NCI-H146 (cell line): ENCODE results near the gene TSPAN32.
"Not testable (repeated sequence)": the region's sequence is repeated elsewhere in the genome, so short reads cannot be mapped to it uniquely, and the experiment has no call there.

Source experiments
- DNase-seq: peaks from one replicate; lab custom pipeline; 2025; lab: John Stamatoyannopoulos, UW

Gene TSPAN32

DNA sequence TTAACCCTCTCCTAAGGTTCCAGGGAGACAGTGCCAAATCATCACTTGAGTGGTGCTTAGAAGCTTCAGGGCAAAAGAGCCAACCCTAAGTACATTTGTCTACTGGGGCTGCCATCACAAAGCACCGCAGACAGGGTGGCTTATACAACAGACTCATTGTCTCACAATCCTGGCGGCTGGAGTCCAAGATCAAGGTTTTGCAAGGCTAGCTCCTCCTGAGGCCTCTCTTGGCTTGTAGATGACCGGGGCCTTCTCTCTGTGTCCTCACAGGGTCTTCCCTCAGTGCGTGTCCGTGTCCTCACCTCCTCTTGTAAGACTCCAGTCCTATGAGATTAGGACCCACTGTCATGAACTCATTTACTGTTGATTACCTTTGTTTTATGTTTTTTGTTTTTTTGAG lies 41.2 kb downstream of the TSPAN32 start:
- DNase-seq: no peak

DNA sequence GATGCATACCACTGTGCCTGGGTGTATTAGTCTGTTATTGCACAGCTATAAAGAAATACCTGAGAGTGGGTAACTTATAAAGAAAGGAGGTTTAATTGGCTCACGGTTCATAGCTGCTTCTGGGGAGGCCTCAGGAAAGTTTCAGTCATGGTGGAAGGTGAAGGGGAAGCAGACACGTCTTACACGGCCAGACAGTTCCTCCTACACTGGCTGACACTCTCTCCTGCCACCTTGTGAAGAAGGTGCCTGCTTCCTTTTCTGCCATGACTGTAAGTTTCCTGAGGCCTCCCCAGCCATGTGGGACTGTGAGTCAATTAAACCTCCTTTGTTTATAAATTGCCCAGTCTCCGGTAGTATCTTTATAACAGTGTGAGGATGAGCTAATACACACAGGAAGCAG lies 41.7 kb downstream of the TSPAN32 start:
- no peak for DNase-seq

GRCh38 chr11:2345050-2345449 lies 43.2 kb downstream of the TSPAN32 start:
- no peak for DNase-seq

- no peak for DNase-seq
Observed at GRCh38 chr11:2346014-2346413, 44.2 kb downstream of the TSPAN32 start.

GRCh38 chr11:2346586-2347307 lies 44.9 kb downstream of the TSPAN32 start:
- DNase-seq: no peak

DNA sequence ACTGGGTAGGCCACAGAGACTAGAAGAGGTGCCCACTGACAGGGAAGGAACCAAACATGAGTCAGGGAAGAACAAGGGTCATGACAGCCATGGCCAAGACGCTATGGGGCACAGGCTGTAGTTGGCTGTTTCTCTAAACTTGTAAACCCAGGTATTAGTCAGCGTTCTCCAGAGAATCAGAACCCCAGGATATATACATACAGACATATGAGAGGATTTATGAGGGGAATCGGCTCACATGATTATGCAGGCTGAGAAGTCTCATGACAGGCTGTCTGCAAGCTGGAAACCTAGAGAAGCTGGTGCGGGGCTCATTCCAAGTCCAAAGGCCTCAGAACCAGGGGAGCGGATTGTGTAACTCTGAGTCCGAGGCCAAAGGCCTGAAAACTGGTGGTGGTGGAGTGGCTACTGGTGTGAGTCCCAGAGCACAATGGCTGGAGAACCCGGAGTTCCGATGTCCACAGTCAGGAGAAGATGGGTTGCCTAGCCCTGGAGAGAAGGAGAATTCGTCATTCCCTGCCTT lies 45.6 kb downstream of the TSPAN32 start:
- no peak for DNase-seq

- DNase-seq: no peak
Observed at GRCh38 chr11:2348986-2349385, 47.2 kb downstream of the TSPAN32 start.

- no peak for DNase-seq
Observed at GRCh38 chr11:2351701-2352100, 49.9 kb downstream of the TSPAN32 start.

- no peak for DNase-seq
Observed at GRCh38 chr11:2352420-2352819, 50.6 kb downstream of the TSPAN32 start.

DNA sequence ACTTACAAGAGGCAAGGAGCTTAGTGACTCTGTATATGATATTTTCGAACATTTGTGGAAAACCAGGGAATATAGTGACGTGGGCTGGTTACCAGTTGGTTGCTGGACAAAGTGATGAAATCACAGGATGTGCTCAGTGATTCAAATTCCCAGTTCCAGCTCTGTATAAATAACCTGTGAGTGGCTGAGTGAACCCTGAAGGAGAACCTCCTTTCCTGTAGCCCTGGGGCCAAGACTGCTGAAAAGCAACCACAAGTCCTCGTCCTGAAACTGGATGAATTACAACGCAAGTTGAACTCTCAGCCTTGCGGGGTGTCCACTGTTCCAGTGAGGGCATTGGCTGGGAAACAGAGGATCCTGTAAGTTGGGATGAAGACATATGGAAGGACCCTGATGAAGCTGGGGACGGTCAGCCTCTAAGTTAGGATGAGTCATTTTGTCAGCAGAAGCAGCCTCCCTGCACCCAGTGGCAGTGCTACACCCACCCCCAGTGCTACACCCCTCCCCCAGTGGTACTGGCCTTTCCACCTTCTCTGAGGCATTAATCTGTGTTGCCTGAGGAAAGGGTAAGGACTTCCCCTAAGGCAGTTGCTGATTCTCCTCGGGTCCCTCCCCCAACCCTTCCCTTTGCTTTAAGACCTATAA lies 53.3 kb downstream of the TSPAN32 start:
- DNase-seq: no peak

DNA sequence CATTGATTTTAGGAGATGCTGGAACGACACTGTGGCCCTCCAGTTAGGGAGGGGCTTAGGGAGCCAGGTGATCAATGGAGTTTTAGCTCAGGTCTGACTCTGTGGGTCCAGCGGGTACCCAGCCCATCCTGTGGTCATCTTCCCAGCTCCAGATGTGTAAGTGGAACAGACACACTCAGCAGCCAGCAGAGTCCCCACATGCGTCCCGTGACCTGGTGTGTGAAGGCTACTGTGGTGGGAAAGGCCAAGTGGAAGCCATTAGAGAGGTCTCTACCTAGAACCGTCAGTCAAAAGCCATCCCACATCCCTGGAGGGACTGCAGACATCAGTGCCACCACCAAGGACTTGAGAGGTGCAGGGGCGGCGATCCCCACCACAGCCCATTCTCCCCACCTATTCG lies 55.4 kb downstream of the TSPAN32 start:
- no peak for DNase-seq

- not testable (repeated sequence) for DNase-seq
Observed at GRCh38 chr11:2357651-2358050, 55.8 kb downstream of the TSPAN32 start.

DNA sequence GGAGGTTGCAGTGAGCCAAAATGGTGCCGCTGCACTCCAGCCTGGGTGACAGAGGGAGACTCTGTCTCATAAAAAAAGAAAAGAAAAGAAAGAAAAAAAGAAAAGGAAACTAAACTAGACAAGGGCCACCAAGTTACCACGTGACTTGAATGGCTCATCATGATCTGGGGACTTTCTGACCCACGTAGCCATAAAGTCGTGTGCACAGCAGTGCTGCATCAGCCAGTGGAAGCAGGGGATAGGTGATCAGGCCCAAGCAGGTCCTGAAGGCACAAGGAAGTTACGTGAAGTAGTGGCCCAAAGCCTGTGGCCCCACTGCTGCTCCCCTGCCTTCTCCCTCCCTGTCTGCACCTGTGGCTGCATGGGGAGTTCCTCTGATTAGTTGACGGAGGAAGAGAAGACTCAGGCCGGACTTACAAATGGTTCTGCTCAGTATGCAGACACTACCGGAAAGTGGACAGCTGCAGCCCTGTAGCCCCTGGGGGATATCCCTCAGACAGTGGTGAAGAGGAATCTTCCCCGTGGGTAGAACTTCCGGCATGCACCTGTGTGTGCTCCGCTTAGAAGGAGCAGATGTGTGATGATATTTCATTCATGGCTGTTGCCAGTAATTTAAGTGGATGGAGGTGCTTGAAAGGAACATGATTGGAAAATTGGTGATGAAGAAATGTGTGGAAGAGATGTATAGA lies 57.1 kb downstream of the TSPAN32 start:
- no peak for DNase-seq

GRCh38 chr11:2359557-2359956 lies 57.7 kb downstream of the TSPAN32 start:
- no peak for DNase-seq

- no peak for DNase-seq
Observed at GRCh38 chr11:2360081-2360642, 58.3 kb downstream of the TSPAN32 start.

- no peak for DNase-seq
Observed at GRCh38 chr11:2361565-2361964, 59.8 kb downstream of the TSPAN32 start.

DNA sequence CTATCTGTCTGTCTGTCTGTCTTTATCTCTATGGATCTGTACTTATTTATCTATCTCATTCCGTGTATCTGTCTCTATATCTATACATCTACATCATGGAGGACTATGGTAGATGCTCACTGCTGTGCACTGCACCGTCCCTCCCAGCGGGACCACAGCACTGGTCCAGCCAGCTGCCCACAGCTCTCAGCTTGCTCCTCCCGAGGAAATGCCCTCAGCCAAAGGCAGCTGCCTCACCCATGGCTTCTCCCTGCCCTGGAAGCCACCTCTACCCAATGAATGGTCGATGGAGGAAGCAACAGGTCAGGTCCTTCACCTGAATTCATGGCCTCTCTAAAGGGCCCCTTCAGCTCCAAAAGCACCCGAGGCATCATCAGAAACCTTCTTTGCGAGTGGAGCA lies 60.6 kb downstream of the TSPAN32 start:
- no peak for DNase-seq

DNA sequence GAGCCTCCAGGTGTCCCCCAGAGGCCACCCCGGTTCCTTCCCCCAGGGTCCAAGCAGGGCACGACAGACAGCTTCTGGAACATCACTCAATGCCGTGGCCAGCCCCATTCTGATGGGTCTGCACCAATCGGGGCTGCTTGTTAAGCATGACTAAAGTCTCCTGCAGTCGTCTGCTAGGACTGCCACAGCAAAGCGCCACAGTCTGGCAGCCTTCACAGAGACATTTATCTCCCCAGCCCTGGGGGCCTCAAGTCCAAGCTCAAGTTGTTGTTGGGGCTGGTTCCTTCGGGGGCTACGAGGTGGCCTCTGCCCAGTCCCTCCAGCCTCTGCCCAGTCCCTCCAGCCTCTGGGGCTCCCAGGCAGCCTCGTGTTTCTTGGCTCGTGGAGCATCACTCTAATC lies 61.3 kb downstream of the TSPAN32 start:
- no peak for DNase-seq

- DNase-seq: no peak
Observed at GRCh38 chr11:2363577-2364370, 62.0 kb downstream of the TSPAN32 start.

DNA sequence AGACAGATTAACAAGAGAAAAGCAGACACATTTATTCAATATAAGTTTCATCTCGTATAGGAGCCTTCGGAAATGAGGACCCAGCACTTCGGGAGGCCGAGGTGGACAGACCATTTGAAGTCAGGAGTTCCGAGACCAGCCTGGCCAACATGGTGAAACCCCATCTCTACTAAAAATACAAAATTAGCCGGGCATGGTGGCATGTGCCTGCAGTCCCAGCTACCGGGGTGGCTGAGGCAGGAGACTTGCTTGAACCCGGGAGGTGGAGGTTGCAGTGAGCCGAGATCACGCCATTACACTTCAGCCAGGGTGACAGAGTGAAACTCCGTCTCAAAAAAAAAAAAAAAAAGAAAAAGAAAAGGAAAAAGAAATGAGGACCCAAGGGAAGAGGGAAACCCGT lies 62.6 kb downstream of the TSPAN32 start:
- DNase-seq: not testable (repeated sequence)

GRCh38 chr11:2365571-2366210 lies 63.9 kb downstream of the TSPAN32 start:
- no peak for DNase-seq
